ENCODE data around the gene UHRF2. TPM values are rescaled to one million over a fixed set of nuclear protein-coding genes. Genes with fewer than 3 reads are reported as not detected.
A peak's percentile ranks its signal among the peaks of the same experiment; 100 is the strongest.

The UHRF2 gene
- total RNA-seq, 1 experiment from 2014 or later: 47.0 TPM

- peaks cover 14% of the 10 kb centered on the region for H3K36me3 ChIP-seq (replicated peaks; ENCODE audit: control insufficient read depth, insufficient read depth, low read length)
- no peak for DNase-seq
- no peak overlapping the region for H3K4me3 ChIP-seq (ENCODE audit: insufficient read depth, low read depth, low read length)
- H3K27me3 ChIP-seq (ENCODE audit: control insufficient read depth, insufficient read depth, low read length): no peaks in the 10 kb centered on the region
Measured at GRCh38 chr9:6545017-6545691, 132.2 kb downstream of the UHRF2 start.

DNA sequence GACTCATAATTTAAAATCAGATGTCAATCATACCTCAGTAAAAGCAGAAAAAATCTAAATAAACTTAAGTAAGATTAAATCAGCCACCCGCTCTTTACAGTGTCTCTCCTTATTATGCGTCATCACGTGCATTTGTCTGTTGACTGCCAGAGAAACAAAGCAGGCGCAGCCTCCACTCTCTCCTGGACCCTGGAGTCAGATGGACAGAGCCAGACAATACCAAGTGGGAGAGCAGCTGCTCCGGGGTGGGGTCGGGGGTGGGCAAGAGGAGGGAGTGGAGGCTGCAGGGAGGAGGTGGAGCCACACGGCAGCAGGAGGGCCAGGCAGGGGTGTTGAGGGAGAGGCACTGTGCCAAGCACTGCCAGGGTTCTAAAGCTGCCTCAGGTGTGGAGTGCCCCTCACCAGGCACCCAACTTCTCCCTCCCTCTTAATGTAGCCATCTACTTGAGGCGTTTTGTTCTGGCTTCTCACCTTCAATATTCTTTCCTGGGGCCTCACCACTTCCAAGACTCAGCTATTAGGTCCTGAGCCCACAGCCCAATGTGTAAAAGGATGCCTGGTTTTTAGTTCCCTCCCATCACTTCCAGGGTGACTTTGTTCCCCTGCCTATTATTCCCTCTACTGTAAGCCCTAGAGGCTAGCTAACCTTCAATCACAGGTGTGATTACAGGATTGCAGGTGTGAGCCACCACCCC, 136.3 kb downstream of the UHRF2 start:
- Histone ChIP-seq H3K36me3 (replicated peaks; ENCODE audit: control insufficient read depth, insufficient read depth, low read length) (peaks cover 20% of the 10 kb centered on the region), H3K27me3 (ENCODE audit: control insufficient read depth, insufficient read depth, low read length) (no peaks in the 10 kb centered on the region), H3K4me3 (ENCODE audit: insufficient read depth, low read depth, low read length) (no peak overlapping the region)
- no peak for DNase-seq

DNA sequence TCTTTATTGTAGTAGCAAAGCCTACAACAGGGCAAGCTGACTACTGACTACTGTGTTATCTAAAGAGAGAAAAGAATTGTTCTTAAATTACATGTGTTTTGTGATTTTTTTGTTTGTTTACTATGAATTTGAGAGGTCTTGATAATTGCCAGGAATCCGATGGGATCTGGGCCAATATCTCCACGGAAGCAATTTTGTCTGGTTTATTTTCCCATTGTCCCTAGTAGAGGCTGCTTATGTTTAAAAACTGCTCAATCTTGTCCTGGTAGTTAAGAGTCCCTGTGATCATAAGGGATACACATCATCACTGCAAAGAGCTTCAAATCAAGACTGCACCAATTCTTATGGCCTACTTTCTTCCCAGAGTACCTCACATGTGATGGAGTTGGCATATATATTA, 138.1 kb downstream of the UHRF2 start:
- H3K27me3 ChIP-seq (ENCODE audit: control insufficient read depth, insufficient read depth, low read length): no peaks in the 10 kb centered on the region
- no peak for DNase-seq
- peaks cover 24% of the 10 kb centered on the region for H3K36me3 ChIP-seq (replicated peaks; ENCODE audit: control insufficient read depth, insufficient read depth, low read length)
- H3K4me3 ChIP-seq (ENCODE audit: insufficient read depth, low read depth, low read length): no peak overlapping the region

GRCh38 chr9:6552033-6552432, 139.0 kb downstream of the UHRF2 start:
- H3K4me3 ChIP-seq (ENCODE audit: insufficient read depth, low read depth, low read length): no peak overlapping the region
- H3K27me3 ChIP-seq (ENCODE audit: control insufficient read depth, insufficient read depth, low read length): no peaks in the 10 kb centered on the region
- DNase-seq: peak; percentile 49
- H3K36me3 ChIP-seq (replicated peaks; ENCODE audit: control insufficient read depth, insufficient read depth, low read length): peaks cover 26% of the 10 kb centered on the region

GRCh38 chr9:6552498-6553121, 139.6 kb downstream of the UHRF2 start:
- H3K4me3 ChIP-seq (ENCODE audit: insufficient read depth, low read depth, low read length): no peak overlapping the region
- H3K36me3 ChIP-seq (replicated peaks; ENCODE audit: control insufficient read depth, insufficient read depth, low read length): peaks cover 23% of the 10 kb centered on the region
- no peak for DNase-seq
- no peaks in the 10 kb centered on the region for H3K27me3 ChIP-seq (ENCODE audit: control insufficient read depth, insufficient read depth, low read length)

GRCh38 chr9:6553866-6554265, 140.9 kb downstream of the UHRF2 start:
- H3K27me3 ChIP-seq (ENCODE audit: control insufficient read depth, insufficient read depth, low read length): no peaks in the 10 kb centered on the region
- no peak for DNase-seq

More at GRCh38 chr9:6553866-6554265, 140.9 kb downstream of the UHRF2 start:
- Histone ChIP-seq H3K36me3 (replicated peaks; ENCODE audit: control insufficient read depth, insufficient read depth, low read length) (peaks cover 27% of the 10 kb centered on the region), H3K4me3 (ENCODE audit: insufficient read depth, low read depth, low read length) (no peak overlapping the region)

Other genes with a start within 250 kb of the UHRF2 start
- 0.33 and 1.2 TPM in 2 replicates for gene IL33, start 197.4 kb upstream of the UHRF2 start, total RNA-seq (2014; rRNA removed; shearing (Covaris generic))
- gene TPD52L3, start 84.8 kb upstream of the UHRF2 start, total RNA-seq (2014; rRNA removed; shearing (Covaris generic)): 0.15 TPM in 1 of 2 replicates, not detected in the other
- gene GLDC, start 232.5 kb downstream of the UHRF2 start, total RNA-seq (2014; rRNA removed; shearing (Covaris generic)): 66.8 and 76.7 TPM in 2 replicates